HL-60 (cell line): Measurements from ENCODE around the gene C5orf46.
"Not testable (repeated sequence)": the region's sequence is repeated elsewhere in the genome, so short reads cannot be mapped to it uniquely, and the experiment has no call there.

Experiments used
- DNase-seq, 2 experiments: peaks; one replicate each; pipeline ENCODE4 v3.0.0-alpha.2; 2010 to 2020; ENCODE audit warnings: low read depth in 1 of 2, low spot score in 1 of 2
- H3K27ac ChIP-seq: fragments of 250-450 bp; sonication (Bioruptor Pico); replicated peaks from 2 replicates; pipeline ENCODE4 v1.5.1; 2020; ENCODE audit warnings: mild to moderate bottlenecking, moderate library complexity
- H3K27me3 ChIP-seq: fragments of 250-450 bp; sonication (Bioruptor Pico); 2 replicates; pipeline ENCODE4 v1.5.1; 2021; ENCODE audit warnings: mild to moderate bottlenecking, moderate library complexity; ENCODE audit not compliant: insufficient read depth, poor library complexity, severe bottlenecking
- H3K4me3 ChIP-seq: replicated peaks from 2 replicates; pipeline ENCODE4 v1.5.1; 2011; ENCODE audit warnings: mild to moderate bottlenecking, control low read depth, low read length; ENCODE audit not compliant: insufficient read depth
- CTCF ChIP-seq: IDR thresholded peaks from one replicate; pipeline ENCODE4 v1.5.1; 2011; ENCODE audit warnings: low read length, control low read depth, inconsistent platforms; ENCODE audit not compliant: insufficient read depth
- GABPA ChIP-seq: IDR thresholded peaks from 2 replicates; pipeline ENCODE4 v1.6.1; 2012; ENCODE audit warnings: low read depth
- POLR2AphosphoS5 ChIP-seq: IDR thresholded peaks from 2 replicates; pipeline ENCODE4 v1.6.1; 2012; ENCODE audit warnings: low read depth
- SPI1 ChIP-seq: IDR thresholded peaks from 2 replicates; pipeline ENCODE4 v1.6.1; 2012; ENCODE audit warnings: low read depth, mild to moderate bottlenecking, borderline replicate concordance
- TF ChIP-seq, protein P1 (sequence below): IDR thresholded peaks from 2 replicates; pipeline ENCODE4 v1.6.1; 2012; ENCODE audit warnings: low read depth; ENCODE audit not compliant: insufficient replicate concordance

C5orf46 gene

GRCh38 chr5:147876626-147877025 lies 29.7 kb downstream of the C5orf46 start:
- TF ChIP-seq GABPA: no peak
- TF ChIP-seq SPI1: no peak
- TF ChIP-seq CTCF: no peak
- no peak for TF ChIP-seq POLR2AphosphoS5
- TF ChIP-seq, protein P1, sequence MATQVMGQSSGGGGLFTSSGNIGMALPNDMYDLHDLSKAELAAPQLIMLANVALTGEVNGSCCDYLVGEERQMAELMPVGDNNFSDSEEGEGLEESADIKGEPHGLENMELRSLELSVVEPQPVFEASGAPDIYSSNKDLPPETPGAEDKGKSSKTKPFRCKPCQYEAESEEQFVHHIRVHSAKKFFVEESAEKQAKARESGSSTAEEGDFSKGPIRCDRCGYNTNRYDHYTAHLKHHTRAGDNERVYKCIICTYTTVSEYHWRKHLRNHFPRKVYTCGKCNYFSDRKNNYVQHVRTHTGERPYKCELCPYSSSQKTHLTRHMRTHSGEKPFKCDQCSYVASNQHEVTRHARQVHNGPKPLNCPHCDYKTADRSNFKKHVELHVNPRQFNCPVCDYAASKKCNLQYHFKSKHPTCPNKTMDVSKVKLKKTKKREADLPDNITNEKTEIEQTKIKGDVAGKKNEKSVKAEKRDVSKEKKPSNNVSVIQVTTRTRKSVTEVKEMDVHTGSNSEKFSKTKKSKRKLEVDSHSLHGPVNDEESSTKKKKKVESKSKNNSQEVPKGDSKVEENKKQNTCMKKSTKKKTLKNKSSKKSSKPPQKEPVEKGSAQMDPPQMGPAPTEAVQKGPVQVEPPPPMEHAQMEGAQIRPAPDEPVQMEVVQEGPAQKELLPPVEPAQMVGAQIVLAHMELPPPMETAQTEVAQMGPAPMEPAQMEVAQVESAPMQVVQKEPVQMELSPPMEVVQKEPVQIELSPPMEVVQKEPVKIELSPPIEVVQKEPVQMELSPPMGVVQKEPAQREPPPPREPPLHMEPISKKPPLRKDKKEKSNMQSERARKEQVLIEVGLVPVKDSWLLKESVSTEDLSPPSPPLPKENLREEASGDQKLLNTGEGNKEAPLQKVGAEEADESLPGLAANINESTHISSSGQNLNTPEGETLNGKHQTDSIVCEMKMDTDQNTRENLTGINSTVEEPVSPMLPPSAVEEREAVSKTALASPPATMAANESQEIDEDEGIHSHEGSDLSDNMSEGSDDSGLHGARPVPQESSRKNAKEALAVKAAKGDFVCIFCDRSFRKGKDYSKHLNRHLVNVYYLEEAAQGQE: no peak
- H3K27me3 ChIP-seq: peaks cover 6% of the 10 kb centered on the region
- no peak overlapping the region for H3K27ac ChIP-seq
- no peak for DNase-seq
- no peak overlapping the region for H3K4me3 ChIP-seq

DNA sequence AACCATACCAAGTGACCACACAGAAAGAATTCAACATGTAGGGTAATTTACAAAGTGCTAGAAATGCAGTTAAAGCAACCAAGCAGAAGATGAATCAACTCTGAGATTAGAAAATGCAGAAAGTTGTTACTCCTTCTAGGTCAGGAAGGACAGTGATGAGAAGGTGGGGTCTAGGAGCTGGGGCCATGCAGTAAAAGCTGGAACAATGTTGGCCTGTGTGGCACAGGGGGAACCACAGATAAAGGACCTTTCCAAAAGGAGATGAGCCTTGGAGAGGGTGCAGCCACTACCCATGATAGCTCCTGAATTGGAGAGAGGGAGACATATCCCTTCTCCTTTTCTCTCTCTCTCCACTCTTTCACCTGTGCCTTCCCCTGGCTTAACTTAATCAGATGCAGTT lies 30.2 kb downstream of the C5orf46 start:
- Histone ChIP-seq H3K27ac (no peak overlapping the region), H3K27me3 (peaks cover 6% of the 10 kb centered on the region), H3K4me3 (no peak overlapping the region)
- no peak for DNase-seq
- no peak for TF ChIP-seq SPI1
- TF ChIP-seq POLR2AphosphoS5: no peak
- TF ChIP-seq, protein P1: no peak
- no peak for TF ChIP-seq GABPA
- no peak for TF ChIP-seq CTCF

DNA sequence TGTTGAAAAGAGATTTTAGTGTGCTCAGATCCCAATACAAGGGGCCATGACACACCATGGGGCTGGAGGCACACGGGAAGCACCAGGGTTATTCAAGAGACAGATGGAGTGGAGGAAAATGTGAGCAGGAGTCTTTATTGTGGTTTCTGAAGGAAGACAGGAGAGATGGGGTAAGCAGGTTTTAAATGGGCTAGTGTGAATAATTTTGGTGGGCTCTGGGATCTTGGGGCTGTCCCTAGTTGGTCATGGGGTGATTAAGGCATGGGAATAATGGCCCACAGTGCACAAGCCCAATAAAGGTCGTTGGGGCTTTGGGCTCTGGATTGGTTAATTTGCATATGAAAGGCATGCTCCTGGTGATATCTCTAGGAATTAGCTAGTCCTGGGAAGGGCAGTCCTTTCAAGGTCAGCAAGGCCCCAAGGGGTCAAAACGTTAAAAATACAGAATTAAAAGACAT lies 31.4 kb downstream of the C5orf46 start:
- DNase-seq: no peak
- Histone ChIP-seq H3K4me3 (no peak overlapping the region), H3K27me3 (peaks cover 6% of the 10 kb centered on the region), H3K27ac (no peak overlapping the region)
- TF ChIP-seq, protein P1: no peak
- TF ChIP-seq CTCF (no peak), GABPA (no peak), SPI1 (no peak), POLR2AphosphoS5 (no peak)

GRCh38 chr5:147874118-147874875 lies 32.0 kb downstream of the C5orf46 start:
- H3K27me3 ChIP-seq, H3K4me3 ChIP-seq, DNase-seq, H3K27ac ChIP-seq: not testable (repeated sequence)

DNA sequence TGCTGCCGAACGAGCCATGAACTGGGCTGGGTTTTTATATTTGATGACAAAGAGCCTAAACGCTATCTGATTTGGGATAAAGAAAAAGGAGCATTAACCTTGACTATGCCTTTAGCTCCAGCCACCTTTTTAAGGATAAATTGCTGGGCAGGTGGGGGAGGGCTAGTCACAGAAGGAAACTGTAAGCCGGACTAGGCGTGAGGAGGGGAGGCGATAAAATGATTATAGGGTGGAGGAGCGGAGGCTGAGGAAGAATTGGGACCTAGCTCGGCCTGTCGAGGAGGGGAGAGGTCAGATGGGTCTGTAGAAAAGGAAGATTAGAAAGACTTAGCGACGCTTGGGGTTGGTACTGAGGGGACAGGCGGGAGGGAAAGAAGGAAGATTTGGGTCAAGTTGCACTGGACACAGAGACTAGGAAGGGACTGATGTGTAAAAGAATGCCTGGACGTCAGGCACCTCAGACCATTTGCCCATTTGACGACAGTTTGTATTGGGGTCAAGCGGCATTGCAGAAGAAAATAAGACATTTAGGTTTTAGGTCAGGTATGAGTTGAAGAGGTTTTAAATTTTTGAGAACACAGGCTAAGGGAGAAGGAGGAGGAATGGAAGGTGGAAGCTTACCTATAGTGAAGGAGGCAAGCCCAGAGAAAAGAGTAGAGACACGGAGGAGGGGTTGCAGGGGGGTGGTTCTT lies 33.4 kb downstream of the C5orf46 start:
- not testable (repeated sequence) for H3K27ac ChIP-seq, H3K4me3 ChIP-seq, DNase-seq, H3K27me3 ChIP-seq
